Esophagus muscularis mucosa (tissue), 4 donors: ENCODE results near the gene ELP4.

ENCODE experiments used
- EP300 ChIP-seq: sonication (generic); formaldehyde crosslinking; IDR thresholded peaks from one replicate; pipeline ENCODE4 v1.6.1; 2017; ENCODE audit warnings: antibody characterized with exemption
- POLR2A ChIP-seq: fragments of 450-650 bp; IDR thresholded peaks from one replicate; pipeline ENCODE4 v1.6.1; 2017; ENCODE audit warnings: antibody characterized with exemption, moderate library complexity, mild to moderate bottlenecking, low read depth
- POLR2AphosphoS5 ChIP-seq, 2 donors: sonication (generic); formaldehyde crosslinking; IDR thresholded peaks; one replicate each; pipeline ENCODE4 v1.6.1; 2017; ENCODE audit warnings: antibody characterized with exemption in 2 of 2
- TF ChIP-seq, protein P1 (sequence below), 3 experiments: fragments of 200-600 bp in 2 of 3; fragments of 450-650 bp in 1 of 3; sonication (generic) in 2 of 3; IDR thresholded peaks; one replicate each; pipeline ENCODE4 v1.5.1; 2017 to 2019; ENCODE audit warnings: antibody characterized with exemption in 3 of 3, mild to moderate bottlenecking in 2 of 3, moderate library complexity in 1 of 3

DNA sequence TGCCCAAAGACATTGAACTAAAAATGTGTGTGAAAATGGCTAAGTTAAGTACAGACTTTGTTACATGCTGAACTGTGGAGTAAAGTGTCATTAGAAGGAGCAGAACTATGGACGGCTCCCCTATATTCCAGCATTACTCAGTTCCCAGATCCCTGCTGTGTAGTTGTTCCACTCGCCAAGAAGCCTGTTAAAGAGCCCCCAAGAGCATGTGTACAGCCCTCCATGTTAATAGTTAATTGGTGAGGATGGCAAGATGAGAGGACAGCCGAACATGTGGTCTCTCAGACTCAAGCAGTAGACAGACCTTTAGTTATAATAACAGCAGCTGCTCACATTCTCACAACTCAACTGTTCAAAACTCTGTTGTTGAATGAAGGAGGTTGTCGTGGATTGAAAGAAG lies 127.4 kb downstream of the ELP4 start:
- no peak for TF ChIP-seq POLR2A
- TF ChIP-seq, protein P1, sequence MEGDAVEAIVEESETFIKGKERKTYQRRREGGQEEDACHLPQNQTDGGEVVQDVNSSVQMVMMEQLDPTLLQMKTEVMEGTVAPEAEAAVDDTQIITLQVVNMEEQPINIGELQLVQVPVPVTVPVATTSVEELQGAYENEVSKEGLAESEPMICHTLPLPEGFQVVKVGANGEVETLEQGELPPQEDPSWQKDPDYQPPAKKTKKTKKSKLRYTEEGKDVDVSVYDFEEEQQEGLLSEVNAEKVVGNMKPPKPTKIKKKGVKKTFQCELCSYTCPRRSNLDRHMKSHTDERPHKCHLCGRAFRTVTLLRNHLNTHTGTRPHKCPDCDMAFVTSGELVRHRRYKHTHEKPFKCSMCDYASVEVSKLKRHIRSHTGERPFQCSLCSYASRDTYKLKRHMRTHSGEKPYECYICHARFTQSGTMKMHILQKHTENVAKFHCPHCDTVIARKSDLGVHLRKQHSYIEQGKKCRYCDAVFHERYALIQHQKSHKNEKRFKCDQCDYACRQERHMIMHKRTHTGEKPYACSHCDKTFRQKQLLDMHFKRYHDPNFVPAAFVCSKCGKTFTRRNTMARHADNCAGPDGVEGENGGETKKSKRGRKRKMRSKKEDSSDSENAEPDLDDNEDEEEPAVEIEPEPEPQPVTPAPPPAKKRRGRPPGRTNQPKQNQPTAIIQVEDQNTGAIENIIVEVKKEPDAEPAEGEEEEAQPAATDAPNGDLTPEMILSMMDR (IDR thresholded peaks at IDR 0.05) = no peak
- no peak for TF ChIP-seq POLR2AphosphoS5 (IDR thresholded peaks at IDR 0.05)
- no peak for TF ChIP-seq EP300
